HS-27A (cell line): ENCODE data around the gene DDX59.
"Not testable (repeated sequence)": the region's sequence is repeated elsewhere in the genome, so short reads cannot be mapped to it uniquely, and the experiment has no call there.

Experiments used
- DNase-seq: peaks from one replicate; pipeline ENCODE4 v3.0.0-alpha.2; 2012; ENCODE audit warnings: low read depth, missing footprints

DDX59 gene

GRCh38 chr1:200670242-200671118 lies 773 bp upstream of the DDX59 start:
- no peak for DNase-seq

GRCh38 chr1:200668514-200669313 lies 993 bp downstream of the DDX59 start:
- no peak for DNase-seq

- no peak for DNase-seq
Measured at GRCh38 chr1:200666309-200666708, 3.4 kb downstream of the DDX59 start.

- no peak for DNase-seq
Measured at GRCh38 chr1:200665861-200666260, 3.8 kb downstream of the DDX59 start.

DNA sequence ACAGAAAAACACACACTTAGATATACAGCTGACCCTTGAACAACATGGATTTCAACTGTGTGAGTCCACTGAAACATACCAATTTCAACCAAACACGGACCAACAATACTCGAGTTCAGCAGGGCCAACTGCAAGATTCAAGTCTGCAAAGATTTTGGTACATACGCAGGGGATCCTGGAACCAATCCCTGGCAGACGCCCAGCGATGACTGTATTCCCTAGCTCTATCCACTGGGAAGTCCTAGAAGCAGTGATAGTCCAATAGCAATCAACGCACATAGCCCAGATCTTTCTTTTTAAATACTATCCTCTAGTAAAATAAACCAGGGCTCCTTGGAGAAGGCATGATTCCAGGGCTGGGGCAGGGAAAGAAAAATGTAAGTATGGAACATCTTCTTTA lies 9.0 kb downstream of the DDX59 start:
- DNase-seq, result no peak

GRCh38 chr1:200659269-200659668 lies 10.4 kb downstream of the DDX59 start:
- DNase-seq, result no peak

DNA sequence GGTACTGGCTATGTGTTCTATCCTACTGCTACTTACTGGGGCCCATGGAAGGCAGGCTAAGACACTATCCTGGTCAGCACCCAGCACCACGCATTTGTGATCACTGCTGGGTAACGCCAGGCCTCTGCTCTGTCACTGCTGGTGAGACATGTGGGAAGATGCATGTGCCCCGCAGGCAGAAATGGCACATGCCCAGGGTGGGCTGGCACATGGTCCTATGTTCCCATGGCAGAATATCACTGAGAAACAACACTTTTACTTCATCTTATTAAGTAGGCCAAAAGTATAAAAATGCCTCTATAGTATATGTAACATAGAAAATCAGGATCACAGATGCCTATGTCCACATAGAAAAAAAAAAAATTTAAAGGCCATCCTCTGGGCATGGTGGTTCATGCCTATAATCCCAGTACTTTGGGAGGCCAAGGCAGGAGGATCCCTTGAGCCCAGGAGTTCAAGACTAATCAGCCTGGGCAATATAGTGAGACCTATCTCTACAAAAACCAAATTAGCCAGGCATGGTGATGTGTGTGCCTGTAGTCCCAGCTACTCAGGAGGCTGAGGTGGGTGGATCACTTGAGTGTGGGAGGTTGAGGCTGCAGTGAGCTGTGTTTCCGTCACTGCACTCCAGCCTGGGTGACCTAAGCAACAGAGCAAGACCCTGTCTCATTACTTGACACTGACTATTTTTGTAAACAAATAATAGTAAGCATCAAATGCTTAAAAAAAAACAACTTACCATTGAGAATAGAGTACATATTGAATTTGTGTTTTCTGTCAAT lies 11.5 kb downstream of the DDX59 start:
- no peak for DNase-seq

DNA sequence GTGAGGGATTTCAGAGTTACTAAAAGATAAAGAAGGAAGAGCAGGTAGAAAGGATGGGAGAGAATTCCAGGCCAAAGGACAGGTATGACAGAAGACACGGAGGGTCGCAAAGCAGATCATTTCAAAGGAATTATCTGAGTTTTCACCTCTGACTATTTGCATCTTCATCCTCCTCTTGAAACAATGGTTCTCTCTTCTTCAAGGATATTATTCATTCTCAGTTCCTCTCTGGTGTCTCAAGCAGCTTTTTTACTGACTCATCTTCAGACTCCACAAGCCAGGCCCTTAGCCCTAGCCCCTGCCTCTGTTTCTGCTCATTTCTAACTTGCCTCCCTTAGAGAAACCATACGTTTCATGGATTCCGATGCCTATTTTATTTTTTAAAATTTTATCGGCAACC lies 15.0 kb downstream of the DDX59 start:
- no peak for DNase-seq

GRCh38 chr1:200653022-200653462 lies 16.7 kb downstream of the DDX59 start:
- DNase-seq, result no peak

- DNase-seq, result no peak
Measured at GRCh38 chr1:200652378-200652777, 17.3 kb downstream of the DDX59 start.

DNA sequence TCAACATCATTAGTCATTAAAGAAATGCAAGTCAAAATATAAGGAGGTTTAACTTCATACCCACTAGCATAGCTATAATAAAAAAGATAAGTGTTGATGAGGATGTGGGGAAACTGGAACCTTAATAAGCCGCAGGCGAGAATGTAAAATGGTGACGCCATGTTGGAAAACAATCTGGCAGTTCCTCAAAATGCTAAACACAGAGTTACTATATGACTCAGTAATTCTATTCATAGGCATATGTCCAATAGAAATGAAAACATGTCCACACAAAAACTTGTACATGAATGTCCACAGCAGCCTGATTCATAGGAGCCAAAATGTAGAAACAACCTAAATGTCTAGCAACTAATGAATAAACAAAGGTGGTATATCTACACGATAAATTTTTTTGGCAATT lies 23.2 kb downstream of the DDX59 start:
- DNase-seq, result no peak

GRCh38 chr1:200644021-200644420 lies 25.7 kb downstream of the DDX59 start:
- no peak for DNase-seq

DNA sequence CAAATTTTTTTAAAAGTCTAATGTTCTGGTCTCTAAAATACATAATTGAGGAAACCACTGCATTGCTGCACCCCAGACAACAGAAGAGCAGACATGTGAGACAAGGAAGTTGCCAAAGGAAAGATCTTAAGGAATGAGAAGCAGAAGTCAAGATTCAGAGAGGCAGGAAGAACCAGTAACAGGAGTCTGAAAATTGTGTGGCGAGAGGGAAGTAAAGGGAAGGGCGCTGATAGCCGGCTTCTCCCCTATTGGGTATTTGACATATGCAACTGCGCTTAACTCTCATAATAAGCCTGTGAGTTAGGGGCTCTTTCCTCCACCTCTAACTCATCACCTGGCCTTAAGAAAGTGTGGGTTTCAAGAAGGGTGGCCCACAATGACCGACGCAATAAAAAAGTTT lies 27.2 kb downstream of the DDX59 start:
- no peak for DNase-seq

- DNase-seq, result no peak
Measured at GRCh38 chr1:200640963-200641401, 28.7 kb downstream of the DDX59 start.

GRCh38 chr1:200640373-200640962 lies 29.2 kb downstream of the DDX59 start:
- DNase-seq, result no peak

DNA sequence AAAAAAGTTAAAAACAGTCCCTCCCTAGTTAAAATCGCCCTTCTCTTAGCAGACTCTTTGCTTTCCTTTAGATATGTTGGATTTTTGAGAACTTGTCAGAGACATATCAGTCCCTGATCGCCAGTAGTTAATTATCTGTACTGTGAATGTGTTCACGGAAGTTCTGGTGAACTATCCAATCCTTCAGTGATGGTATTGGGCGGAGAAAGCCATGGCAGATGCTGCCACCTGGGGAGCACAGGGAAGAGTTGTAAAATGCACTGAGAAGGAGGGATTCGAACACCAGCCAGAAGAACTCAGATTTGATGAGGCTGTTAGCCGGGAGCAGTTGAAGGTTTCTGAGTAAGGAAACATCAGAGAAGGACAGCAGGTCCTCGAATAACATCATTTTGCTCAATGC lies 31.6 kb downstream of the DDX59 start:
- no peak for DNase-seq

DNA sequence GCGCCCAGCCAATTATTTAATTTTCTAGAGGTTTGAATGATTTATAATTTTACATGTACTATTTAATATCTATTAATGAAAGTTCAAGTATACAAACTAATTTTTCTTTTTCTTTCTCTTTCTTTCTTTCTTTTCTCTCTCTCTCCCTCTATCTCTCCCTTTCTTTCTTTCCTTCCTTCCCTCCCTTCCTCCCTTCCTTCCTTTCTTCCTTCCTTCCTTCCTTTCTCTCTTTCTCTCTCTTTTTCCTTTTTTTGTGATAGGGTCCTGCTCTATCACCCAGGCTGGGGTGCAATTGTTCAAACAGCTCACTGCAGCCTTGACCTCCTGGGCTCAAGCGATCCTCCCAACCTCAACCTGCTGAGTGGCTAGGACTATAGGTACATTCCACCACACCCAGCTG lies 33.0 kb downstream of the DDX59 start:
- DNase-seq, result no peak

- no peak for DNase-seq
Measured at GRCh38 chr1:200634261-200635122, 35.2 kb downstream of the DDX59 start.

GRCh38 chr1:200631375-200631774 lies 38.3 kb downstream of the DDX59 start:
- no peak for DNase-seq

- not testable (repeated sequence) for DNase-seq
Measured at GRCh38 chr1:200630515-200630899, 39.2 kb downstream of the DDX59 start.
